HG03064 (cell line): ENCODE data around the gene CDK14.

ENCODE experiments used
- ATAC-seq: cut with Tn5 transposase; IDR thresholded peaks from one replicate; pipeline ENCODE4 v1.9.1; 2021; ENCODE audit warnings: low read depth; ENCODE audit not compliant: unreplicated experiment

The CDK14 gene

GRCh38 chr7:90596671-90597562 is 796 bp downstream of the CDK14 start:
- peak; percentile 19 for ATAC-seq

- ATAC-seq, result no peak
Measured at GRCh38 chr7:90597563-90598253, 1.6 kb downstream of the CDK14 start.

GRCh38 chr7:90599038-90599437 is 2.9 kb downstream of the CDK14 start:
- no peak for ATAC-seq

DNA sequence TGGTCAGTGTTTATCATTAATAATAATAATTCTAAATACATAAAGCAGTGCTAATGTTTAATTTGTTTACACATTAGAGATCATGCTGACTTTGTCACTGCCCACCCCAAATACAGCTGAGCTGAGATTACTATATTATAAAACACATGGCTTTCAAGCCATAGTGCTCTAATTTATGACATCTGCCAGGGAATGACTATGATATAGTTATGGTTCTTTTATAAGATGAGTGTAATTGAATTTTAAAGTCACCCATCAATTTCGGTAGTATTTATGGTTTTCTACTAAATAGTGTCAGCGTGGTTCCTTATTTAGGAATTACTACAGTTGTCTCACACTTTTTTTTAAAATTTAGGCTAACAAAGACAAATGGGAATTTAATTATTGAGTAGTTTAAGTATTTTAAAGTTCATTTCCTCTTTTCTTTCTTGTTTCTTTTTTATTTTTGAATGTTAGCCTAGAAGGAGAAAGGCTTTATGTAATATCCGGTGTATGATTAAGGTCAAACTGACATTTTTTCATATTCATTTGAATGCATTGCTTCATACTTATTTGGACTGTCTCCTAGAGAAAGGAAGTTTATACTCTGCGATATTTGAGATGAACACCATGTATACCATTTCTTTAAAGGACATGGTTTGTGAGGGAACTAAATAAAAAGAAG is 3.9 kb downstream of the CDK14 start:
- no peak for ATAC-seq

GRCh38 chr7:90602303-90602702 is 6.2 kb downstream of the CDK14 start:
- no peak for ATAC-seq

DNA sequence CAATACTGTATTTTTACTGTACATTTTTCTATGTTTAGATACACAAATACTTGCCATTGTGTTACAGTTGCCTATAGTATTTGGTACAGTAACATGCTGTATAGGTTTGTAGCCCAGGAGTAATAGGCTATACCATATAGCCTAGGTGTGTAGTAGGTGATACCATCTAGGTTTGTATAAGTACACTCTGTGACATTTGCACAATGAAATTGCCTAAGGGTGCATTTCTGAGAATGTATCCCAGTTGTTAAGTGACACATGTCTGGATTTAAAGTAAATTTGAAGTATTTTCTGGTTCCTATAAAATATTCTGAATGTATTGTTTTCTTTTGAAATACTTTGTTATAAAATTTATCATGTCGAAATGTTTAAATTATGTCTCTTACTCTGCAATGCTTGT is 7.2 kb downstream of the CDK14 start:
- ATAC-seq, result no peak

DNA sequence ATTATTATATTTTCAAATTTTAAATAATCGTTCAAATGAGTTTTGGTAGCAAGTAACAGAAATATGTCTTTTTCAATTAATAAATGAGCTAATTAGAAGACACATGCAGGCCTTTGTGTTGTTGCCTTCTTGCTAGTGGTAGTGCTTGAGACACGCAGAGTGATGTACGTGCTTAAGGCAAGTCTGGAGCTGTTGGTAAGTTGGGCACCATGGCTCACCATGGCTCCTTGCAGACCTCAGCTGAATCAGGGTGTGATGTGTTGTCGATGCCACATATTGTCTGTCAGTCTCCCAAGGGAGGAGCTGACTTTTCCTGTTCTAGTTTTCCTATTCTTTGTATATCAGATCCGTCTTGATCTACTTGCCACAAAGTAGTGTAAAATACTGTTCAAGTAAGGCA is 8.3 kb downstream of the CDK14 start:
- ATAC-seq, result no peak

- ATAC-seq, result no peak
Measured at GRCh38 chr7:90605055-90605454, 8.9 kb downstream of the CDK14 start.

- ATAC-seq, result no peak
Measured at GRCh38 chr7:90607196-90607595, 11.1 kb downstream of the CDK14 start.

GRCh38 chr7:90610105-90610504 is 14.0 kb downstream of the CDK14 start:
- ATAC-seq, result no peak

GRCh38 chr7:90611115-90611514 is 15.0 kb downstream of the CDK14 start:
- no peak for ATAC-seq

- peak; percentile 85 for ATAC-seq
Measured at GRCh38 chr7:90613088-90613498, 17.0 kb downstream of the CDK14 start.

- ATAC-seq, result no peak
Measured at GRCh38 chr7:90617442-90617841, 21.3 kb downstream of the CDK14 start.

DNA sequence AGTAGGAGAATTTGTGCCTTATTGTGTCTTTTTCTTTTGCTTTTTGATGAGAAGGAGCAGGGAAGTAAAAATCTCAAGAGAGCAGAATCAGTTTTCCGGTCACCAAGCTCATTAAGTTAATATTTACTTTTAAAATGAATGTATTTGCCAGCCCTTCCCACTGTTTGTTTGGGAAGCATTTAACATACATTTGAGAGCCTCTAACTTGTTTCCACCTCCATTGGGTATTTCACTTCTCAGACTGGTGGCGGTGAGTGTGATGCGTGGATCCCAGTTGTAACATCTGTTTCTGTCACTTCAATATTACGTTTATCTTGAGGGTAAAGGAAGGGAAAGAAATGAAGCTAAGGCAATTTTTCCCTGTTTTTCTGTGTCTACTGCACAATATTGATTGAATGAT is 22.8 kb downstream of the CDK14 start:
- ATAC-seq, result no peak

DNA sequence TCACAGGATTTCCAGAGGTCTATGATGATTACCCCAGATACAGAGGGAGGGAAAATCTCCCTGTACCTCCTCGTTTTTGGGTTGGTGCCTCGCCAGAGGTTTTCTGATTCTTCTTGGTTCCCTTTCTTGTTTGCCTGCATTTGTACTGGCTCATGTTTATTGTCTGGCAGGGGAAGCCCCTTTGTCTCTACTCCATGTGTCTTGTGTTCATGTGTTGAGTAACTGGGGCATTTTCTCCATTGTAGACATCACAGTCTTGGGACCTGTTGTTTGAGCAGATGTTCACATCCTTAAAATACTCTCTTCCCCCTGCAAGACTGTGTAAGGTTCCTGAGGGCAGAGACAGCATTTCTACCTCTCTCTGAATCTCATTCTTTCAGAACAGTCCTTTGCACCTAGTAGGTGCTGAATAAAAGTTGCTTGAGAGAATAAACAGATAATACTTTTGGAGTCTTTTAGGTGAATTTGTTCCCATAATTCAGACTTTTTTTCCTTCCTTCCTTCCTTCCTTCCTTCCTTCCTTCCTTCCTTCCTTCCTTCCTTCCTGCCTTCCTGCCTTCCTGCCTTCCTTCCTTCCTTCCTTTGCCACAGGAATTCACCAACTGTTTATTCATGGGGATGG is 25.1 kb downstream of the CDK14 start:
- ATAC-seq, result no peak

GRCh38 chr7:90621747-90622140 is 25.6 kb downstream of the CDK14 start:
- no peak for ATAC-seq

- no peak for ATAC-seq
Measured at GRCh38 chr7:90622670-90623069, 26.5 kb downstream of the CDK14 start.

- no peak for ATAC-seq
Measured at GRCh38 chr7:90624225-90624911, 28.2 kb downstream of the CDK14 start.

DNA sequence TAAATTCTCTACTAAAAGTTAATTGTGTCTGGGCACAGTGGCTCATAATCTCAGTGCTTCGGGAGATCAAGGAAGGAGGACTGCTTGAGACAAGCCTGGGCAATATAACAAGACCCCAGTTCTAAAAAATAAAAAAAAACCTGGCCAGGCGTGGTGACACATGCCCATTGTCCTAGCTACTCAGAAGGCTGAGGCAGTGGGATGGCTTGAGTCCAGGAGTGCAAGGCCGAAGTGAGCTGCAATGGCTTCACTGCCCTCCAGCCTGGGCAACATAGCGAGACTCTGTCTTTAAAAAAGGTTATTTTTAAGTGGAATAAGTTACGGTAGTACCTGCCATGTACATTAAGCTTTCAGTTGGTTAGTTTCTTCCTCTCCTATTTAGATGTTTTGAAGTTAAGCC is 28.9 kb downstream of the CDK14 start:
- ATAC-seq, result no peak

- ATAC-seq, result no peak
Measured at GRCh38 chr7:90625562-90625961, 29.4 kb downstream of the CDK14 start.
